Natural killer cell (primary cell): ENCODE results near the gene SHLD2. TPM values are rescaled to one million over a fixed set of nuclear protein-coding genes. Genes with fewer than 3 reads are reported as not detected.
"Not testable (repeated sequence)": the region's sequence is repeated elsewhere in the genome, so short reads cannot be mapped to it uniquely, and the experiment has no call there.

Experiments used
- ATAC-seq, 3 donors: fragments of 150-1000 bp in 2 of 3; fragments of 200-7000 bp in 1 of 3; cut with Tn5 transposase; 1 replicate in 1 of 3; 2 replicates in 2 of 3; pipeline ENCODE4 v1.10.0; 2021; ENCODE audit warnings: mild to moderate bottlenecking in 2 of 3, moderate library complexity in 2 of 3
- DNase-seq, 2 donors: peaks; one replicate each; pipeline versions ENCODE4 v3.0.0 to v3.0.0-alpha.2; 2013 to 2021; ENCODE audit warnings: mixed read lengths in 1 of 2
- H3K27ac ChIP-seq: one replicate; pipeline ENCODE4 v1.5.1; 2013; ENCODE audit warnings: mild to moderate bottlenecking, low read length
- H3K27me3 ChIP-seq: one replicate; pipeline ENCODE4 v1.6.1; 2013; ENCODE audit warnings: low read length; ENCODE audit not compliant: control insufficient read depth, insufficient read depth
- H3K36me3 ChIP-seq: one replicate; pipeline ENCODE4 v1.6.1; 2013; ENCODE audit warnings: low read length; ENCODE audit not compliant: control insufficient read depth, insufficient read depth
- H3K4me1 ChIP-seq: one replicate; pipeline ENCODE4 v1.6.1; 2013; ENCODE audit warnings: low read length; ENCODE audit not compliant: control insufficient read depth, insufficient read depth
- H3K4me3 ChIP-seq: one replicate; pipeline ENCODE4 v1.5.1; 2013; ENCODE audit warnings: low read length
- H3K9me3 ChIP-seq: one replicate; pipeline ENCODE4 v1.6.1; 2013; ENCODE audit warnings: low read length; ENCODE audit not compliant: control insufficient read depth, insufficient read depth
- H3K27ac Mint-ChIP-seq, 2 donors: one replicate each; pipeline ENCODE4 v1.8.0; 2022; ENCODE audit warnings: mild to moderate bottlenecking in 2 of 2, mixed read lengths in 2 of 2, moderate library complexity in 1 of 2
- H3K27me3 Mint-ChIP-seq, 2 donors: one replicate each; pipeline ENCODE4 v1.8.0; 2022; ENCODE audit warnings: low read depth in 2 of 2, mixed read lengths in 2 of 2
- H3K36me3 Mint-ChIP-seq: one replicate; pipeline ENCODE4 v1.8.0; 2022; ENCODE audit warnings: mixed read lengths
- H3K4me1 Mint-ChIP-seq, 2 donors: one replicate each; pipeline ENCODE4 v1.8.0; 2022; ENCODE audit warnings: mixed read lengths in 2 of 2
- H3K4me3 Mint-ChIP-seq: one replicate; pipeline ENCODE4 v1.8.0; 2022; ENCODE audit warnings: mild to moderate bottlenecking, moderate library complexity, mixed read lengths
- H3K9me3 Mint-ChIP-seq, 2 donors: one replicate each; pipeline ENCODE4 v1.8.0; 2022; ENCODE audit warnings: mixed read lengths in 2 of 2
- WGBS: methylation state at CpG from one replicate; pipeline ENCODE4 v1.1.7; 2013; ENCODE audit warnings: missing lambda C conversion rate; ENCODE audit not compliant: insufficient coverage; 5-methylcytosine and 5-hydroxymethylcytosine counted together
- intact Hi-C: fragments of 100-400 bp; cut with micrococcal nuclease; formaldehyde crosslinking; loops from one replicate; pipeline ENCODE4 v1.14.2; 2022
- total RNA-seq, 4 donors: library from RNA; stranded (reverse); fragments of 120-200 nt in 1 of 4; gene quantifications; one replicate each; pipeline versions ENCODE4 v1.2.3 to v1.2.4, GENCODE V29; 2013 to 2022

Gene SHLD2
- total RNA-seq, 3 donors from 2014 or later (not counting 1 experiment from before 2014, with no cell fraction given): 32.6 to 37.5 (median 34.1) TPM

DNA sequence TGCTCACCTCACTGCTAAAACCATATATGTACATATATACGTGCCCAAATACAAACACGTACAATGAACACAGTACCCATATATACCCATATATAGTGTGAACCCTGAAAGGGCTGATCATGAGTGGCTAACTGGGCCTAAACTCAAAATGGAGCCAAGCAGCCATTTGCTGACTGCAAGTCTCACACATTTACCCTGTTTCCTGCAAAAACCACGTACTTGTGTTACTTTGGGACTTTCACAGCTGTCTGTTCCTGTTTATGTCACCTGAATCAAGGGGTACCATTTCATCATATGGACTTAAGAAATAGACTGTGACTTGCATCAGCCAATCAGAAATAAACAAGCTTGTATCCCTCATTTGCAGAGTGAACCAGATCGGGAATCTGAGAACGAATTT lies 124.4 kb downstream of the SHLD2 start:
- H3K27ac ChIP-seq, H3K36me3 Mint-ChIP-seq, H3K27me3 ChIP-seq, H3K36me3 ChIP-seq, DNase-seq, H3K4me3 ChIP-seq, H3K27me3 Mint-ChIP-seq, H3K4me3 Mint-ChIP-seq, H3K9me3 Mint-ChIP-seq, intact Hi-C loops, H3K9me3 ChIP-seq: not testable (repeated sequence)
- WGBS: no CpG with 5 or more reads among the region's 5 CpGs
- peaks cover 32% of the 10 kb centered on the region for H3K4me1 ChIP-seq
- Mint-ChIP-seq H3K4me1 (peaks cover 22 to 36% of the 10 kb centered on the region in 2 donors), H3K27ac (peak overlapping the region in 1 of 2 donors; percentile 53)
- ATAC-seq: peak; percentile 71 to 84 (median 81)

DNA sequence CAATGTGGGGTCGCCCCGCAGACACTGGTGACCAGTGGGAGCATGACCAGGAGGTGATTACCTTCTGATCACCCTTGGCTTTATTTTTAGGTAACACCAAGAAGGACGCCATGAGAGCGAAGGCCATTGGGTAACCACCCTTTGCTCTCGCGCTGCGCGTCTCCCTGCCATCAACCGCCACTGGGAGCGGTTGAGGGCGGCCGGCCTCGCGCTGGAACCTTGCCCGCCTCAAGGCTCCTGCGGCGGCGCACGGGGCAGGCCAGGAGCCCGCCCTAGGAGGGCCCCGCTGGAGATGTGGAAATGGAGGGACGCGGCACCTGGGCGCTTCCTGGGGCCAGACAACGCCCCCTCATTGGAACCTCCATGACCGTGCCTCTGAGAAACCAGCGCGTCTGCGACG lies 127.8 kb downstream of the SHLD2 start:
- not testable (repeated sequence) for H3K36me3 ChIP-seq
- H3K4me1 Mint-ChIP-seq: peaks cover 7 to 13% of the 10 kb centered on the region in 2 donors

DNA sequence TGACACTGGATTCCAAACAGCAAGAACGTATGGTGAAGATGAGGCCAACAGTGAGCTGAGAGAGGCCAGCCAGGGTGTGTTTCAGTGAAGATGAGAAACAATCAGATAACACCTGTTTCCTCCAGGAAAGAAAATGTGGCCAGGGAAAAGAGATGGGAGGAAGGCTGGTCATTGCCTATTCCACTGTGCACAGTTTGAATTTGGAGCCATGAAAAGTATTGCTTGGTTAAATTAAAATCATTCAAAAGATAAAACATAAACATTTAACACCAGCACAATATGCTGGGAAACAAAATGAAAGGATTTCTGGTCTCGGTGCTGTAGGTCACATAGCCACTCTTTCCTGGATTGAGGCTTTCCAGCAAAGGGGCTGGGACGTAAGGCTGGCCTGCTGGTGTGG lies 130.1 kb downstream of the SHLD2 start, which contains the start of gene NUTM2A:
Gene NUTM2A (plus strand): TSS at position 301 of the 400 bp plus-strand sequence. CDS start 383 bp downstream, outside the sequence.
- DNase-seq, H3K4me3 ChIP-seq, H3K9me3 Mint-ChIP-seq, H3K27me3 ChIP-seq, H3K9me3 ChIP-seq, H3K36me3 ChIP-seq, H3K4me1 Mint-ChIP-seq, H3K27ac Mint-ChIP-seq, ATAC-seq, H3K36me3 Mint-ChIP-seq, H3K27ac ChIP-seq, H3K4me3 Mint-ChIP-seq, H3K27me3 Mint-ChIP-seq, H3K4me1 ChIP-seq, intact Hi-C loops: not testable (repeated sequence)
- no CpG with 5 or more reads among the region's 3 CpGs for WGBS

More for the DNA sequence above, 127.8 kb downstream of the SHLD2 start:
- ATAC-seq, H3K4me1 ChIP-seq, H3K27ac ChIP-seq, H3K4me3 ChIP-seq, H3K27me3 Mint-ChIP-seq, H3K36me3 Mint-ChIP-seq, DNase-seq, H3K27me3 ChIP-seq, H3K9me3 ChIP-seq, H3K27ac Mint-ChIP-seq, H3K9me3 Mint-ChIP-seq, intact Hi-C loops, H3K4me3 Mint-ChIP-seq: not testable (repeated sequence)
- WGBS: 97% methylated on average over 21 of the region's 30 CpGs

DNA sequence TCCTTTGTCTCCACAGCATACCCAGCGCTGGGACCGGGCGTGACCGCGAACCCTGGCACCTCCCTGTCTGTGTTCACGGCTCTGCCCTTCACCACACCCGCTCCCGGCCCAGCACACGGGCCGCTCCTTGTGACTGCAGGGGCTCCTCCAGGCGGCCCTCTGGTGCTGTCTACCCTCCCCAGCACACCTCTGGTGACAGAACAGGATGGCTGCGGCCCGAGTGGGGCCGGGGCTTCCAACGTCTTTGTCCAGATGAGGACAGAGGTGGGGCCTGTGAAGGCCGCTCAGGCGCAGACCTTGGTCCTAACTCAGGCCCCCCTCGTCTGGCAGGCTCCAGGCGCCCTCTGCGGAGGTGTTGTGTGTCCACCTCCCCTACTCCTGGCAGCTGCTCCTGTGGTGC lies 133.2 kb downstream of the SHLD2 start:
- H3K4me1 ChIP-seq, H3K9me3 ChIP-seq, ATAC-seq, H3K27ac ChIP-seq, H3K4me1 Mint-ChIP-seq, H3K27me3 ChIP-seq, H3K36me3 Mint-ChIP-seq, intact Hi-C loops, H3K27me3 Mint-ChIP-seq, H3K4me3 ChIP-seq, H3K27ac Mint-ChIP-seq, H3K4me3 Mint-ChIP-seq, H3K9me3 Mint-ChIP-seq, H3K36me3 ChIP-seq, DNase-seq: not testable (repeated sequence)
- 97% methylated on average over 5 of the region's 20 CpGs for WGBS

DNA sequence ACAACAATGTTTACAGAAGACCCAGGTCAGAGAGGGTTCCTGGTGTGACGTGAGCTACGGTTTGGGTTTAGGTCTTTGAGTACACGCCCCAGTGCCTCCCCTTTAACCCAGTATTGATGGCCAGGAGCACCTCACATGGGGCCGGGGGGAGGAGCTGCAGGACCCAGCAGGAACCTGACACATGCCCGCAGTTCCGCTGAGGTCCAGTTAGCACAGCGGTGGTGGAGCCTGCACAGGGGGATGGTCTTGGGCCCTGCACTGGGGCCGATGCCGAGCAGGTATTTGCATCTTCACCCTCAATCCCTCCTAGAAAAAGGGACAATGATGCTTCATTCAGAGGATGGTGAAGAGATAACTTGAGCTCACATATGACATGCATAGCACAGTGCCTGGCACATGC lies 134.2 kb downstream of the SHLD2 start:
- not testable (repeated sequence) for H3K27me3 ChIP-seq
- WGBS: 93% methylated on average over 7 of the region's 9 CpGs

DNA sequence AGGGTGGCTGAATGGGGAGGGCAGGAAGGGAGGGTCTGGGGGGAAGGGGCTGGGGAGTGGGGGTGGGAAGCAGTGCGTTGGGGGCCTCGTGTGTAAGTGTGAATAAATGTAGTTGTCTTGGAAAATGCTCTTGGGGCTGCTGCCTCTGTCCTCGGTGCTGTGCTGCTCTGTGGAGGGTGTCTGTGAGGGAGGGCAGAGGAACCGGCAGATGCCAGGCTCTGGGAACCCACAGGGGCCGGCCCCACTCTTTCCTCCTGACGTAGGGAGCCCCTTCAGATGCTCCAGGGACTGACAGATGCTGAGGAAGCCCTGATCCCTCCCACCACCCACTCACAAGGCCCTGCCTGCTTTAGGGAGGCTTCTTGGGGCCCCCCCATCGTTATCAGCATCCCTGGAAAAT lies 139.8 kb downstream of the SHLD2 start:
- H3K27ac ChIP-seq, H3K27me3 ChIP-seq, intact Hi-C loops, H3K27me3 Mint-ChIP-seq, ATAC-seq, H3K4me1 ChIP-seq, H3K9me3 Mint-ChIP-seq, H3K36me3 Mint-ChIP-seq, H3K9me3 ChIP-seq, H3K27ac Mint-ChIP-seq, DNase-seq, H3K4me3 ChIP-seq, H3K36me3 ChIP-seq, H3K4me1 Mint-ChIP-seq, H3K4me3 Mint-ChIP-seq: not testable (repeated sequence)
- WGBS: no CpG with 5 or more reads among the region's 7 CpGs

More for the DNA sequence above, 134.2 kb downstream of the SHLD2 start:
- H3K36me3 Mint-ChIP-seq, H3K27ac Mint-ChIP-seq, H3K4me3 ChIP-seq, H3K4me1 Mint-ChIP-seq, H3K27ac ChIP-seq, H3K27me3 Mint-ChIP-seq, H3K36me3 ChIP-seq, H3K4me1 ChIP-seq, H3K9me3 ChIP-seq, H3K4me3 Mint-ChIP-seq, ATAC-seq, H3K9me3 Mint-ChIP-seq, intact Hi-C loops, DNase-seq: not testable (repeated sequence)

DNA sequence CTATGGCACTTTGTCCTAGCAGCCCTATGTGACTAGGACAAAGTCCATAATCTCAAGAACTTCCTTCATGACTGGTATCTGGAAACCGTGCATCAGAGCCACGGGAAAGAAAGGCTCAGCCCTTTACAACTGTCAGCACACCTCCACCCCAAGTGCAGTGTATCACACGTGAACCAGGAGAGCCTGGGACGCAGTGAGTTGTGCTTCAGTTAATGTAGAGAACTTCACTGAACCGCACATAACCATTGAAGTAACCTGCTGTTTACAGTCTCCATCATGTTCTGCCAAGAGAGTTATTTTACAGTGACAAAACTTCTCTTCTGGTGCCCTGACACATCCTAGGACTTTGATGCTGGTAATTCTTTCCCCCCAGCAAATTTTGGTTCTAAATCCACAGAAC lies 142.2 kb downstream of the SHLD2 start:
- H3K4me1 ChIP-seq, H3K9me3 Mint-ChIP-seq, H3K27me3 ChIP-seq, H3K4me3 ChIP-seq, H3K27ac Mint-ChIP-seq, H3K4me1 Mint-ChIP-seq, H3K27me3 Mint-ChIP-seq, ATAC-seq, H3K36me3 Mint-ChIP-seq, intact Hi-C loops, H3K36me3 ChIP-seq, H3K9me3 ChIP-seq, DNase-seq, H3K4me3 Mint-ChIP-seq, H3K27ac ChIP-seq: not testable (repeated sequence)
- 93% methylated on average over 3 of the region's 5 CpGs for WGBS

DNA sequence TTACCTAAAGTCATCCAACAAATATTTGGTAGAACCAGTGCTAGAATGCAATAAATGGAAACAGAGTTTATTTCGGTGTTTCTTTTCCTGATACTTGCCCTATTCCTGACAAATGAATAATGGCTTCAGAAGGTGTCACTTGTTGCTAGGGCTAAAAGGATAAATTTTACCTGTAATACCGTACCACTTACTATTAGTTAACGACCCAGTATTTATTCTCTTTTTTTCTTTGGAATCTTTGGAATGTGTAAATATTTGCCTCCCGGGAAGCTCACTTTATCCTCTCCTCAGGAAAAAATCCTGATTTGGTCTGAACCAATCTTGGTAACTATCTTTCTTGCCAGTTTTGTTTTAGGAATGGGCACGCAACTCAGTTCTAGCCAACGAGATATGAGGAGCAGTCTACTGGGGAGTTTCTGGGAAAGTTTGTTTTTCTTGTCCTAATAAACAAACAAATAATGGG lies 144.4 kb downstream of the SHLD2 start:
- intact Hi-C loops, ATAC-seq, H3K27ac Mint-ChIP-seq, H3K27me3 Mint-ChIP-seq, H3K9me3 ChIP-seq, H3K4me3 Mint-ChIP-seq, DNase-seq, H3K9me3 Mint-ChIP-seq, H3K4me3 ChIP-seq, H3K4me1 ChIP-seq, H3K36me3 Mint-ChIP-seq, H3K36me3 ChIP-seq, H3K4me1 Mint-ChIP-seq, H3K27ac ChIP-seq, H3K27me3 ChIP-seq: not testable (repeated sequence)
- no CpG with 5 or more reads among the region's 6 CpGs for WGBS
